GM12891 (cell line): ENCODE results near the gene HDAC9.

Source experiments
- POLR2AphosphoS5 ChIP-seq: IDR thresholded peaks from 2 replicates; pipeline ENCODE4 v1.6.1; 2011; ENCODE audit warnings: low read depth, low read length, control low read depth
- POU2F2 ChIP-seq: IDR thresholded peaks from 2 replicates; pipeline ENCODE4 v1.6.1; 2011; ENCODE audit warnings: low read depth, mild to moderate bottlenecking, control low read depth, low read length, moderate library complexity

DNA sequence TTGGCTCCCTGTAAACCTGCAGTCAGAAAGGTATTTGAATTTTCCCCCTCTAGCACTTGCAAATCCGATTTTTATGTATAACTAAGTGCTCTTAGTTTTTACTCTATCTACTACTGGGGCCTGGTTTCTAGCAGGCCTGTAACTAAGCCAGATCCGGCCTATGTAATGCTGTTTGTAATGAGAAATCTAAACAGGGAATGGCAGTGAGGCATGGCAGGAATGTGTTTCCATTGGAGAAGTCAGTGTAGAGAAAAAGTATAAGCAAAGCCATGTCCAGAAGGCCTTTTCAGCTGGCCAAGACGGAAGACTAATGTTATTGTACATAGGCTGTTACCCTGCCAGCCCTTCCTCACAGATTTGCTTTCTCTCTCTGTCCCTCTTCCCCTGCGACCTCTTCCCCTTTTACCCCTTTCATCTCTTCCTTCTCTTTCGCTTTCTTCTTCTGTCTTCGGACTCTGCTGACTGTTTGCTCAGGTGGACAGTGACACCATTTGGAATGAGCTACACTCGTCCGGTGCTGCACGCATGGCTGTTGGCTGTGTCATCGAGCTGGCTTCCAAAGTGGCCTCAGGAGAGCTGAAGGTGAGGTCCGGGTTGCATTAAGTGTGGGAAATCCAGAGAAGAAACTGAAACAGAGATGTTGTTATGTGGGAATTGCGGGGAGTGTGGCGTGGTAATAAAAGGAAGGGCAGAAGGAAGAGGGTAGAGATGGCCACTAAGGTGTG lies 297.5 kb downstream of the HDAC9 start:
- TF ChIP-seq POU2F2 = no peak
- no peak for TF ChIP-seq POLR2AphosphoS5
